HG02981 (cell line): ENCODE data around the gene TIAL1.
"Not testable (repeated sequence)": the region's sequence is repeated elsewhere in the genome, so short reads cannot be mapped to it uniquely, and the experiment has no call there.

Experiments
- ATAC-seq: cut with Tn5 transposase; IDR thresholded peaks from one replicate; pipeline ENCODE4 v1.9.1; 2021; ENCODE audit warnings: mild to moderate bottlenecking, moderate library complexity; ENCODE audit not compliant: unreplicated experiment

Gene TIAL1

GRCh38 chr10:119596537-119597404 lies at the start of gene TIAL1:
TSS of gene TIAL1 (minus strand) at chr10:119596964. CDS start at chr10:119596465, 499 bp downstream.
- peak; percentile 86 for ATAC-seq

GRCh38 chr10:119644994-119645393 lies 48.2 kb upstream of the TIAL1 start:
- no peak for ATAC-seq

- ATAC-seq, result no peak
These were observed 47.5 kb upstream of the TIAL1 start for GRCh38 chr10:119644205-119644814.

GRCh38 chr10:119643306-119644204 lies 46.8 kb upstream of the TIAL1 start:
- ATAC-seq, result no peak

GRCh38 chr10:119642556-119643111 lies 45.9 kb upstream of the TIAL1 start:
- ATAC-seq, result no peak

GRCh38 chr10:119640875-119641526 lies 44.2 kb upstream of the TIAL1 start:
- ATAC-seq, result no peak

- ATAC-seq, result no peak
These were observed 43.6 kb upstream of the TIAL1 start for GRCh38 chr10:119640384-119640783.

GRCh38 chr10:119638982-119639381 lies 42.2 kb upstream of the TIAL1 start:
- ATAC-seq, result no peak

GRCh38 chr10:119637631-119638030 lies 40.9 kb upstream of the TIAL1 start:
- no peak for ATAC-seq

- ATAC-seq, result no peak
These were observed 37.4 kb upstream of the TIAL1 start for GRCh38 chr10:119634219-119634544.

- no peak for ATAC-seq
These were observed 36.9 kb upstream of the TIAL1 start for GRCh38 chr10:119633538-119634218.

GRCh38 chr10:119630300-119630699 lies 33.5 kb upstream of the TIAL1 start:
- no peak for ATAC-seq

- no peak for ATAC-seq
These were observed 29.0 kb upstream of the TIAL1 start for GRCh38 chr10:119625570-119626280.

GRCh38 chr10:119621078-119621384 lies 24.3 kb upstream of the TIAL1 start:
- no peak for ATAC-seq

GRCh38 chr10:119620241-119621077 lies 23.7 kb upstream of the TIAL1 start:
- ATAC-seq, result no peak

- ATAC-seq, result not testable (repeated sequence)
These were observed 23.0 kb upstream of the TIAL1 start for GRCh38 chr10:119619811-119620210.

- ATAC-seq, result no peak
These were observed 22.5 kb upstream of the TIAL1 start for GRCh38 chr10:119619215-119619614.

- ATAC-seq, result no peak
These were observed 20.3 kb upstream of the TIAL1 start for GRCh38 chr10:119616882-119617570.
